ENCODE data around the gene FAM229A. TPM values are rescaled to one million over a fixed set of nuclear protein-coding genes. Genes with fewer than 3 reads are reported as not detected.
A peak's percentile ranks its signal among the peaks of the same experiment; 100 is the strongest.

FAM229A gene
- total and polyA plus RNA-seq, 4 donors: 1.6 to 3.3 (median 2.1) TPM

DNA sequence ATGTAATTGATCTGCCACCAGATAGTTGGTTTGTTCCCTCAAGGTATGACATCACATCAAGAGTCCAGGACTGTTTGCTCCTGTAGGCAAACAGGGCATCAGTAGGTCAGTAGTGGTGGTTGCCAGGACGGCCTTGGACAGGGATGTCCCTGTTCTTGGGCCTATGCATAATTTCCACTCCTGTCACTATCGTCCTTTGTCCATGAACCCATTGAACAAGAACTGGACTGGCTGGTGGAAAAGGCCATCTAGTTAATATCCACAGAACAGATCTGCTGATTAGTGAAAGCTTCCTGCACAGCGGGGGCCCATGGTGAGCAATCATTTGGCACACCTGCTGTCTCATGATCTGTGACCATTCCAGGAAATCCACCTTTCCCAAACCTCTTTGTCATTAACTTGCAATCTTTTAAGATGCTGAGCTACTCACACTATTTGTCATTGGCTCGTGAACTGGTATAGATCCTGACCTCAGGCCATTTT lies 44.4 kb upstream of the FAM229A start (continued):
- no peak for TF ChIP-seq CTCF (IDR thresholded peaks at IDR 0.05; ENCODE audit: low read depth, low read length, missing input control)
- TF ChIP-seq NR2F2 (IDR thresholded peaks at IDR 0.05): no peak
- peak; percentile 52 for TF ChIP-seq HNF4G (IDR thresholded peaks at IDR 0.05)
- peak; percentile 94 to 95 for TF ChIP-seq RXRA (IDR thresholded peaks at IDR 0.05)
- TF ChIP-seq SP1 (IDR thresholded peaks at IDR 0.05): peak; percentile 95
- TF ChIP-seq, protein P1, sequence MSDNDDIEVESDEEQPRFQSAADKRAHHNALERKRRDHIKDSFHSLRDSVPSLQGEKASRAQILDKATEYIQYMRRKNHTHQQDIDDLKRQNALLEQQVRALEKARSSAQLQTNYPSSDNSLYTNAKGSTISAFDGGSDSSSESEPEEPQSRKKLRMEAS (IDR thresholded peaks at IDR 0.05): peak; percentile 55

- Histone ChIP-seq H3K27ac (ENCODE audit: low read depth in 1 of 2, low read length in 2 of 2) (peak overlapping the region; percentile 10 to 38), H3K27me3 (ENCODE audit: control insufficient read depth in 4 of 4, insufficient read depth in 4 of 4, low read length in 3 of 4) (no peaks in the 10 kb centered on the region), H3K4me1 (ENCODE audit: control insufficient read depth in 4 of 4, insufficient read depth in 4 of 4, low read length in 3 of 4) (peaks cover 0 to 6% (median 2%) of the 10 kb centered on the region in 4 donors), H3K9ac (ENCODE audit: low read depth in 1 of 2, low read length in 2 of 2) (no peak overlapping the region), H3K4me3 (ENCODE audit: low read depth in 1 of 3, low read length in 3 of 3) (no peak overlapping the region), H3K9me3 (ENCODE audit: control insufficient read depth in 4 of 4, low read length in 3 of 4) (no peaks in the 10 kb centered on the region), H3K36me3 (ENCODE audit: control insufficient read depth in 4 of 4, insufficient read depth in 3 of 4, low read depth in 1 of 4, low read length in 3 of 4) (no peaks in the 10 kb centered on the region)
- TF ChIP-seq SP1 (IDR thresholded peaks at IDR 0.05): no peak
- TF ChIP-seq ZBTB33 (IDR thresholded peaks at IDR 0.05): no peak
- no peak for TF ChIP-seq NR2F2 (IDR thresholded peaks at IDR 0.05)
- DNase-seq (ENCODE audit: low spot score): no peak
- 92% methylated on average over 4 of the region's 4 CpGs for WGBS
Measured at GRCh38 chr1:32405672-32406467, 43.6 kb upstream of the FAM229A start.

GRCh38 chr1:32404946-32405345 lies 42.7 kb upstream of the FAM229A start:
- Histone ChIP-seq H3K9me3 (ENCODE audit: control insufficient read depth in 4 of 4, low read length in 3 of 4) (no peaks in the 10 kb centered on the region), H3K27ac (ENCODE audit: low read depth in 1 of 2, low read length in 2 of 2) (no peak overlapping the region), H3K4me3 (ENCODE audit: low read depth in 1 of 3, low read length in 3 of 3) (no peak overlapping the region), H3K27me3 (ENCODE audit: control insufficient read depth in 4 of 4, insufficient read depth in 4 of 4, low read length in 3 of 4) (no peaks in the 10 kb centered on the region), H3K36me3 (ENCODE audit: control insufficient read depth in 4 of 4, insufficient read depth in 3 of 4, low read depth in 1 of 4, low read length in 3 of 4) (peaks cover 0 to 1% (median 0%) of the 10 kb centered on the region in 4 donors), H3K4me1 (ENCODE audit: control insufficient read depth in 4 of 4, insufficient read depth in 4 of 4, low read length in 3 of 4) (peaks cover 0 to 6% (median 2%) of the 10 kb centered on the region in 4 donors), H3K9ac (ENCODE audit: low read depth in 1 of 2, low read length in 2 of 2) (no peak overlapping the region)
- WGBS: 47% methylated on average over 2 of the region's 2 CpGs
- TF ChIP-seq EGR1 (IDR thresholded peaks at IDR 0.05; ENCODE audit: low read depth in 2 of 2): no peak
- TF ChIP-seq, protein P1 (IDR thresholded peaks at IDR 0.05): no peak
- TF ChIP-seq TAF1 (conservative IDR thresholded peaks at IDR 0.05): no peak
- TF ChIP-seq JUND (IDR thresholded peaks at IDR 0.05): no peak
- no peak for TF ChIP-seq RAD21 (IDR thresholded peaks at IDR 0.05)
- TF ChIP-seq HNF4G (IDR thresholded peaks at IDR 0.05): no peak
- no peak for DNase-seq (ENCODE audit: low spot score)
